Activated CD4-positive, alpha-beta T cell treated with anti-CD3 and anti-CD28 coated beads, Interleukin-2, amount 10 ng/mL, durations not matched to agents 24 days and 14 days (primary cell): Measurements from ENCODE around the gene ITM2B. TPM values are rescaled to one million over a fixed set of nuclear protein-coding genes. Genes with fewer than 3 reads are reported as not detected.
"Not testable (repeated sequence)": the region's sequence is repeated elsewhere in the genome, so short reads cannot be mapped to it uniquely, and the experiment has no call there.

ENCODE experiments used
- DNase-seq: peaks from one replicate; pipeline ENCODE4 v3.0.0; 2022
- H3K27ac Mint-ChIP-seq: one replicate; pipeline ENCODE4 v1.8.0; 2022; ENCODE audit warnings: mild to moderate bottlenecking, mixed read lengths
- H3K27me3 Mint-ChIP-seq: one replicate; pipeline ENCODE4 v1.8.0; 2022; ENCODE audit warnings: mixed read lengths
- H3K36me3 Mint-ChIP-seq: one replicate; pipeline ENCODE4 v1.8.0; 2022; ENCODE audit warnings: low read depth, mild to moderate bottlenecking, mixed read lengths
- H3K4me1 Mint-ChIP-seq: one replicate; pipeline ENCODE4 v1.8.0; 2021; ENCODE audit warnings: mixed read lengths
- H3K4me3 Mint-ChIP-seq: one replicate; pipeline ENCODE4 v1.8.0; 2022; ENCODE audit warnings: mild to moderate bottlenecking, moderate library complexity, mixed read lengths
- H3K9me3 Mint-ChIP-seq: one replicate; pipeline ENCODE4 v1.8.0; 2021; ENCODE audit warnings: mixed read lengths
- intact Hi-C: fragments of 100-400 bp; cut with micrococcal nuclease; formaldehyde crosslinking; loops from one replicate; pipeline ENCODE4 v1.15.1; 2023
- total RNA-seq: library from RNA; stranded (reverse); gene quantifications from 2 replicates; pipeline ENCODE4 v1.2.3, GENCODE V29; 2022

ITM2B gene
- total RNA-seq, result 51.7 and 53.1 TPM in 2 replicates

DNA sequence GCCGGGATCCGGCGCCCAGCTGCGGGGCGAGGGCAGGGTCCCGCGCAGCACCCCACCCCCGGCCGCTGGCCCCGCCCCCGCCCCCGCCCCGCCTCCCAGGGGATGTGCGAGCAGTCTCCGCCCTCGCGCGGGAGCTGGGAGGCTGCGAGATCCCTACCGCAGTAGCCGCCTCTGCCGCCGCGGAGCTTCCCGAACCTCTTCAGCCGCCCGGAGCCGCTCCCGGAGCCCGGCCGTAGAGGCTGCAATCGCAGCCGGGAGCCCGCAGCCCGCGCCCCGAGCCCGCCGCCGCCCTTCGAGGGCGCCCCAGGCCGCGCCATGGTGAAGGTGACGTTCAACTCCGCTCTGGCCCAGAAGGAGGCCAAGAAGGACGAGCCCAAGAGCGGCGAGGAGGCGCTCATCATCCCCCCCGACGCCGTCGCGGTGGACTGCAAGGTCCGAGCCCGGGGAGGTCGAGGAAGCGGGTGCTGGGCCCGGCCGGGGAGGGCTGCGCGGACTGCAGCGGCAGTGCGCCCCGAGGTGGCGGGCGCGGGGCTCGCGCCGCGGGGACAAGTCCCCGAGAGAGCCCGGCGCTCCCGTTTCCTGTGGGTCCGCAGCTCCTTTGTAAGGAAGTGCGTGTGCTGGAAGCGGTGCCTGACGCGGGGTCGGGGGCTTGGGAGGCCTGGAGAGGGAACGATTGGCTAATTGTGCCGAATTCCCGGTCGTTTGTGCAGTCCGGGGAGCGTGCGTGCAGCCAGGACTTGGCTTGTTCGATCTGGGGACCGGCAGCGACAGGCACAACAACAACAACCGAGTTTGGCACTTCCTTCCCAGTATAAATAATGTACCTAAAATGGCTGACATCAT, at the start of gene ITM2B:
TSS of gene ITM2B (plus strand) at position 161 of the 843 bp plus-strand sequence. CDS start at position 316, 155 bp downstream.
- peak within 1 kb of the TSS; percentile 91 for H3K4me3 Mint-ChIP-seq
- H3K9me3 Mint-ChIP-seq, result no peaks in the 10 kb centered on the region
- peaks cover 25% of the 10 kb centered on the region for H3K27me3 Mint-ChIP-seq
- peaks cover 19% of the 10 kb centered on the region for H3K36me3 Mint-ChIP-seq
- intact Hi-C loops, result loop anchor here (1.0 to 10.0 kb wide), 6 partner anchors 71 to 272 kb away; partner anchors contain the start of genes MED4 and NUDT15
- peak within 1 kb of the TSS; percentile 88 for H3K27ac Mint-ChIP-seq
- peaks cover 35% of the 10 kb centered on the region for H3K4me1 Mint-ChIP-seq
- peak; percentile 89 for DNase-seq

DNA sequence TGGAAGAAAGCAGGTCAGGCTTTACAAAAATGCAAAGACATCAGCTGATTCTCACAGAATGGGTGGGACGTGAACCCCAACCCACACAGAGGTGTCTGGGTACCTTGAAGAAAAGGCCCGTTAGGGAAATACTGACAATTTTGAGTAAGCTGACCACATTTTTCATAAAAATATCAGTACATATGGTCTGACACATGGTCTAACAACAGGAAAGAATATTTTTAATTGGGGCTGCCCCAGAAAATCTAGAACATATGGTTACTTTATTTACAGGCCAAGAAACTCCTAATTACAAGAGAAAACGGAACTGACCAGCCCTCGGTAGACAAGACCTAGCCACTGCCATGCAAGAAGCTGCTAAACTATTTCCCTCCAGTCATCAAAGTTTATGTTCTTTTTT, 48.7 kb upstream of the ITM2B start:
- H3K27ac Mint-ChIP-seq, result no peak overlapping the region
- H3K36me3 Mint-ChIP-seq, result no peaks in the 10 kb centered on the region
- intact Hi-C loops, result no loop called here
- peaks cover 28% of the 10 kb centered on the region for H3K4me1 Mint-ChIP-seq
- no peak overlapping the region for H3K4me3 Mint-ChIP-seq
- no peak for DNase-seq
- H3K9me3 Mint-ChIP-seq, result no peaks in the 10 kb centered on the region
- peaks cover 7% of the 10 kb centered on the region for H3K27me3 Mint-ChIP-seq

DNA sequence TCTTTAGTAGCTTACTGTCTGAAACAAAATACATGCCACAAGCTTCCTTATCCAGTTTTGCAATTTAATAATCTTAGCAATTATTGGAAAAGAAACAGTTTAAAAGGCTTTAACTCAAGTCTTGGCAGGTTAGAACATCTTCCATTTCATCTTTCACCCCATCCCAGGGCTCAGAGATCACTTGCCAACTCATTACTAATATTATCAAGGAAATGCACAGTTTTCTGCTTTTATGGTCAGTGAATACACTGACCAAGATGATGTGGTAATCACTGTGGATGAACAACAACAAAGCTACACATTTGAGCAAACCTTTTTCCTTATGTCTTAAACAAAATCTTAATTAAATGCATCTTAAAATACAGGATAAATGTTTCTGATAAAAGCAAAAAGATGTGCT, 48.0 kb upstream of the ITM2B start:
- H3K27me3 Mint-ChIP-seq, result peaks cover 8% of the 10 kb centered on the region
- no peaks in the 10 kb centered on the region for H3K9me3 Mint-ChIP-seq
- DNase-seq, result no peak
- H3K27ac Mint-ChIP-seq, result no peak overlapping the region
- peaks cover 28% of the 10 kb centered on the region for H3K4me1 Mint-ChIP-seq
- H3K36me3 Mint-ChIP-seq, result no peaks in the 10 kb centered on the region
- intact Hi-C loops, result no loop called here
- H3K4me3 Mint-ChIP-seq, result no peak overlapping the region

DNA sequence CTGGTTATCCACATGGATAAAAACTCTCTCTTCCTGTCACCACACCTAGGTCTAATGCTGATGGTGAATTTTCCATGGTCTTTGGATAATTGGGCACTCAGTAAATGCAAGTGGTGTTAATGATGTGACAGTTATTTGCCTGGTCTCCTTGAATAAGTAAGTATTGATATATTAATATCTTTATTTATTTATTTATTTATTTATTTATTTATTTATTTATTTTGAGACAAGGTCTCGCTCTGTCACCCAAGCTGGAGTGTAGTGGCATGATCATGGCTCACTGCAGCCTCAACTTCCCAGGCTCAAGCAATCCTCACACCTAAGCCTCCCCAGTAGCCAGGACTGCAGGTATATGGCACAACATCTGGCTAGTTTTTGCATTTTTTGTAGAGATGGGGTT, 46.3 kb upstream of the ITM2B start:
- Mint-ChIP-seq H3K27ac (no peak overlapping the region), H3K4me3 (no peak overlapping the region), H3K9me3 (no peaks in the 10 kb centered on the region), H3K4me1 (peaks cover 27% of the 10 kb centered on the region), H3K27me3 (peaks cover 4% of the 10 kb centered on the region), H3K36me3 (no peaks in the 10 kb centered on the region)
- intact Hi-C loops, result loop anchor here (1.0 to 2.0 kb wide), 4 partner anchors 24 to 60 kb away; no protein-coding TSS in a partner anchor
- DNase-seq, result no peak

DNA sequence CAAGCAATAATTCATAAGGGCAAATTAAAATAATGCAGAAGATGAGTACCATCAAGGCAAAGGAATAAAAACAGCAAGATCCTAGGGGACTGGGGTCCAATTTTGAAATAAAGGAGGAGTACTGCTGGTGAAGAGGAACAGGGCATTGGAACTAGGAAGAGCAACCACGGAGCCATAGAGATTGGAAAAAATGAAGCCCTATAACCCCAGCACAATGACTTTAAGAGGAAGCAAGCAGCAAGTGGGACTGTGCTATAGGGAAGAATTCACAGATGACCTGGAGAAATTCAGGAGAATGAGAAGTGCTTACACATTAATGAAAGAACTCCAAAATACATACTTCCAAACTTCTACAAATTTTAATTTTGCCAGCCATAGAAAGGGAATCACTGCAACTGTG, 44.9 kb upstream of the ITM2B start:
- Mint-ChIP-seq H3K4me3 (no peak overlapping the region), H3K9me3 (no peaks in the 10 kb centered on the region), H3K27me3 (peaks cover 9% of the 10 kb centered on the region), H3K27ac (no peak overlapping the region), H3K36me3 (no peaks in the 10 kb centered on the region), H3K4me1 (peaks cover 26% of the 10 kb centered on the region)
- no peak for DNase-seq
- intact Hi-C loops, result no loop called here

DNA sequence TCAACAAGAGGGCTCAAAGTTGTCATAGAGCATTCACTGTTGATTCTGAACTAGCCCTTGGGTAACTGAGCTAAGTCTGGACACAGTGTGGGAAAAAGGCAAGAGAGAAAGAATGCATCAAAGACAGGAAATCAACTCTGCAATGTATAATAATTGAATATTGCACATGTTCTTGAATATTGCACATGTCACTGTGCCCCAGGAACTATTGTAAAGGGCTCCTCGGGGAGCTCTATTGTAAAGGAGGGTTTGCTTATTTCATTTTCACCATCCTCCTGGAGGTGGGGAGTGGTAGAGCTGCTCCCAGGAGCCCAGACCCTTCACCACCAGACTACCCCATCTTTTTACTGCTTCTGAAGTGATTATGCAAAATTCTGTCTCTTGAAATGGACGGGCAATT, 44.4 kb upstream of the ITM2B start:
- no peaks in the 10 kb centered on the region for H3K9me3 Mint-ChIP-seq
- H3K4me1 Mint-ChIP-seq, result peaks cover 26% of the 10 kb centered on the region
- intact Hi-C loops, result no loop called here
- peaks cover 9% of the 10 kb centered on the region for H3K27me3 Mint-ChIP-seq
- no peaks in the 10 kb centered on the region for H3K36me3 Mint-ChIP-seq
- no peak for DNase-seq
- no peak overlapping the region for H3K27ac Mint-ChIP-seq
- H3K4me3 Mint-ChIP-seq, result no peak overlapping the region

DNA sequence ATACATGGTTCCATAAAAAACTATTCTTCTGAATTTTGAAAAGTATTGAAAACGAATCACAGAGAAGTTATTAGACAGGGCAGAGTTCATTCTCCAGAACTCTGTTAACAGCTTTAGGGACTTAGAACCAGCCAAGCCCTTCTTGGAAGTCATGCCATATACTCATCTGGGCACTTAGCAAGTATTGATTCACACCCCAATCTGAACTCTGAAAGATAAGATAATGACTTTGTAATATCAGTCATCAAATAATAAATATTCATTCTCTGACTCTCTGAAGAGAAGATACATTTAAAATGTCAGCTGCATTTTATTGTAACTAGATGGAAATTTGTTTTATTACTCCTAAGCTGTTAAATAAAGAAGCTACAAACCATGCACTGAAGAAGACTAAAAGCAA, 43.8 kb upstream of the ITM2B start:
- peaks cover 28% of the 10 kb centered on the region for H3K4me1 Mint-ChIP-seq
- intact Hi-C loops, result no loop called here
- no peak overlapping the region for H3K27ac Mint-ChIP-seq
- DNase-seq, result no peak
- peaks cover 9% of the 10 kb centered on the region for H3K27me3 Mint-ChIP-seq
- H3K4me3 Mint-ChIP-seq, result no peak overlapping the region
- H3K9me3 Mint-ChIP-seq, result peaks cover under 1% of the 10 kb centered on the region
- no peaks in the 10 kb centered on the region for H3K36me3 Mint-ChIP-seq

DNA sequence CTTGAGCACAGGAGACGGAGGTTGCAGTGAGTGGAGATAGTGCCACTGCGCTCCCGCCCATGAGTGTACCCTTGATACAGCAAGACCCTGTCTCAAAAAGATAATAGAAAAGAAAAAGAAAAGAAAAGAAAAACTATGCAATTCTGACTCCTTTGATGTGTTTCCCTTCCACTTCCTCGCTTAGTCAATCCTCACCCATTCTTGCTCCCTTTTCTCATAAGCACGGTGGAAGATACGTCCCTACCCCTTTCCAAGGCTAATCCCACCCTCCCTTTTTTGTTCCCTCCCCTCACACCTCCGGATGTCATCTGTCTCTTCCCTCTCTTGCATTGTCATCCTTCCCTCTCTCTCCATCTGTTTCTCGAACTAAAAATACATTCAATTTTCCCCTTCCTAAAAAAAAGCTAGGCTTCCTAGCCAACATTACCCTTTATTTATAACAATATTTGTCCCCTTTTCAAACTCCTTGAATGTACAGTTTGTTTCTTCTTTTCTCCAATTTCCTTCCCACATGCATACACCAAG, 40.5 kb upstream of the ITM2B start:
- no peak overlapping the region for H3K27ac Mint-ChIP-seq
- intact Hi-C loops, result no loop called here
- H3K4me1 Mint-ChIP-seq, result peaks cover 21% of the 10 kb centered on the region
- H3K36me3 Mint-ChIP-seq, result peaks cover 4% of the 10 kb centered on the region
- peaks cover 12% of the 10 kb centered on the region for H3K27me3 Mint-ChIP-seq
- peaks cover 9% of the 10 kb centered on the region for H3K9me3 Mint-ChIP-seq
- H3K4me3 Mint-ChIP-seq, result no peak overlapping the region
- DNase-seq, result no peak

DNA sequence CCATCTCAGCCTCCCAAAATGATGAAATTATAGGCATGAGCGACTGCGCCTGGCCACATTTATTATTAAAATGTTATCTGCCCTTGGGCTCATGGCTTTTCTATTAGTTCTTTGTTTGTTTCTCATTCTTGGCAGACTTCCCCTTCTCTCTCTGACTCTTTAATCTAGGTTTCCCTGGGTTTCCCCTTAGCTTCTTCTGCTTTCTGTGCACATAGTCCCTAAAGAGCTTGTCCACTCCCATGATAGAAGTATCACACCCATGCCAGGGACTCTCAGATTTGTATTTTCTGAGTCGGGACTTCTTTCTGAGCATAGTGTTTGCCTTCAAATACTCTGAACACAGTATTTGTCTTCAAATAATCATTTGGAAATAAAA, 38.6 kb upstream of the ITM2B start:
- H3K4me1 Mint-ChIP-seq, result peaks cover 13% of the 10 kb centered on the region
- no peak overlapping the region for H3K27ac Mint-ChIP-seq
- H3K36me3 Mint-ChIP-seq, result peaks cover 4% of the 10 kb centered on the region
- DNase-seq, result no peak
- H3K27me3 Mint-ChIP-seq, result peaks cover 10% of the 10 kb centered on the region
- peaks cover 9% of the 10 kb centered on the region for H3K9me3 Mint-ChIP-seq
- intact Hi-C loops, result no loop called here
- H3K4me3 Mint-ChIP-seq, result no peak overlapping the region

DNA sequence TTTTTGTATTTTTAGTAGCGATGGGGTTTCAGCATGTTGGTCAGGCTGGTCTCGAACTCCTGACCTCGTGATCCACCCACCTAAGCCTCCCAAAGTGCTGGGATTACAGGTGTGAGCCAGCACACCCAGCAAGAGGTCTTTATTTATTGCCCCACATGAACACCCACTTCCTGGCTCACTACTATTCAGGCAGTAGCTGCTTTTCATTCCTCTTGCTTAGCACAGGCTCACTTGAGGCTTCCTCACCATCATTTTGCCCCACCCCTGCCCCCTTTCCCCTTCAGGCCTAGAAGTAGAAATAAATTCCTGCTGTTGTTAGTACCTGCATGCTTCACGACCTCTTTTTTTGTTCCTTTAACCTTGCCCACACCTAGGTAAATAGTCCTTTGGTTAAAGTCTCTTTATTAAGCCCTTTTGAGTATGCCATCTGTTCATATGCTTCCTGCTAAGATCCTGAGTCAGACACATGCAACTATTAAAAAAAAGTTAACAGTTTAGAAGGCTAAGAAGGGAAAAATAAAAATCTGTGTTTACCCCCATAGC, 33.5 kb upstream of the ITM2B start:
- peaks cover 26% of the 10 kb centered on the region for H3K27me3 Mint-ChIP-seq
- H3K4me1 Mint-ChIP-seq, result peaks cover 4% of the 10 kb centered on the region
- H3K27ac Mint-ChIP-seq, result no peak overlapping the region
- H3K4me3 Mint-ChIP-seq, result no peak overlapping the region
- H3K9me3 Mint-ChIP-seq, result peaks cover 17% of the 10 kb centered on the region
- peaks cover 4% of the 10 kb centered on the region for H3K36me3 Mint-ChIP-seq
- DNase-seq, result no peak
- intact Hi-C loops, result no loop called here

DNA sequence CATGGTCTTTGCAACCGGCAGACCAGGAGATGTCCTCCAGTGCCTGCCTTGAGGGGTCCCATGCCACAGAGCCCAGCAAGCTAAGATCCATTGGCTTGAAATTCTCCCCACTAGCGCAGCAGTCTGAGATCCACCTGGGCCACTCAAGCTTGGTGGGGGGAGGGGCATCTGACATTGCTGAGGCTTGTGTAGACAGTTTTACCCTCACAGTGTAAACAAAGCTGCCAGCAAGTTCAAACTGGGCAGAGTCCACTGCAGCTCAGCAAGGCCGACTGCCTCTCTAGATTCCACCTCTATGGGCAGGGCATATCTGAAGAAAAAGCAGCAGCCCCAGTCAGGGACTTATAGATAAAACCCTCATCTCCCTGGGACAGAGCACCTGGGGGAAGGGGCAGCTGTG, 32.0 kb upstream of the ITM2B start:
- Mint-ChIP-seq H3K27me3 (peaks cover 39% of the 10 kb centered on the region), H3K36me3 (peaks cover 6% of the 10 kb centered on the region), H3K9me3 (peaks cover 25% of the 10 kb centered on the region), H3K27ac (no peak overlapping the region), H3K4me3 (no peak overlapping the region), H3K4me1 (peaks cover 3% of the 10 kb centered on the region)
- intact Hi-C loops, result no loop called here
- DNase-seq, result no peak

DNA sequence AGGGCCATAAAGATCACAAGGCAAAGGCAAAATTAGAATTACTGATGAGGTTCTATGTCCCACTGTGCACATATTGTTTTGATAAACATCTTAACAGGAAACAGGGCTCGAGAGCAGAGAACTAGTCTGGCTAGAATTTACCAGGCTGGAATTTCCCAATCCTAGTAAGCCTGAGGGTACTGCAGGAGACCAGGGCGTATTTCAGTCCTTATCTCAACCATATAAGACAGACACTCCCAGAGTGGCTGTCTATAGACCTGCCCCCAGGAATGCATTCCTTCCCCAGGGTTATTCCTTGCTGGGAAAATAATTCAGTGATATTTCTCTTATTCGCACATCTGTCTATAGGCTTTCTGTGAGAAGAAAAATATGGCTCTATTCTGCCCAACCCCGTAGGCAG, 25.8 kb upstream of the ITM2B start:
- Mint-ChIP-seq H3K9me3 (peaks cover 19% of the 10 kb centered on the region), H3K27me3 (peaks cover 50% of the 10 kb centered on the region)
- intact Hi-C loops, H3K4me1 Mint-ChIP-seq, H3K27ac Mint-ChIP-seq, DNase-seq, H3K4me3 Mint-ChIP-seq, H3K36me3 Mint-ChIP-seq: not testable (repeated sequence)

DNA sequence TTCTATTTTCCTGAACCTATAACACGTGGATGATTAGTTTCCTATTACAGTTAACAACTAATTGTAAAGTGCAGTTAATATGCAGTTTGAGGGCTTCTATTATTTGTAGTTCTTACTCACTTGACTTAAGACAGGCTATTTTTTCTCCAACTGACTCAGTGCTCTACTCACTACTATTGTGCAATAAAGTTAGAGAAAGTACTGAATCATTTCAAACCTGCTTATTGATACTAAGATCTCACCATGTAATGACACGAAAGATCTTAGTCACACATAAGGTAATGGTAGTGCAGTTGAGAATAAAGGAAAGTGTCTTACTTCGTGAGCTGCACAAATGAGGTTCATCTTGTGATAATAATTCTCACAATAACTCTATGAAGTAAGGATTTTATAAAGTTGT, 22.8 kb upstream of the ITM2B start:
- DNase-seq, result no peak
- Mint-ChIP-seq H3K4me1 (peaks cover 7% of the 10 kb centered on the region), H3K27me3 (peaks cover 34% of the 10 kb centered on the region), H3K36me3 (no peaks in the 10 kb centered on the region), H3K27ac (no peak overlapping the region), H3K9me3 (peaks cover 1% of the 10 kb centered on the region), H3K4me3 (no peak overlapping the region)
- intact Hi-C loops, result loop anchor here (1.0 kb wide), 3 partner anchors 10 to 25 kb away; no protein-coding TSS in a partner anchor

DNA sequence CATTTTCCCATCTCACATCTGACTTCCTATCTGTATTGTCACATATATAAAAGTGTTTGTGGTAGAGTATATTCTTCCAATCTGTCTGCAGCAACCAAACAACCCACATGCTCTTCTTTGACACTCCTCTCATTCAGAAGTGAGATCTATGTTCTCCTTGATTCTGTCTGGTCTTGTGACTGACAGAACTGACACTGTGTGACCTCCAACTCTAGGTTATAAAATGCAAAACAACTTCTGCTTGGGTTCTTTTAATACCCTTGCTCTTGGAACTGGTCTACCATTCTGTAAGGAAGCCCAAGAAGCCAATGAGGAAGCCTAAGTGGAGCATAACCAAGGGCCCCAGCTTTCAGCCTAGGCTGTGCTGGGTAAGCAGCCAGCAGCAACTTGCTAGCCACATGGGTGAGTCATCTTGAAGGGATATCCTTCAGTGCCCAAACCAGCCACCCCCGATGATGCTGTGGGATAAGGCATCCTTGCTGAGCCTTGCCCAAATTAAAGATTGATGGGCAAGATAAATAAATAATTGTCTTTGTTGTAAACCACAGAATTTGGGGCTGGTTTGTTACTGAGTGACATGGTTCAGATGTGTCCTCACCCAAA, 18.4 kb upstream of the ITM2B start:
- DNase-seq, result no peak
- H3K4me1 Mint-ChIP-seq, result peaks cover 6% of the 10 kb centered on the region
- intact Hi-C loops, result no loop called here

More for the DNA sequence above, 18.4 kb upstream of the ITM2B start:
- peaks cover 12% of the 10 kb centered on the region for H3K9me3 Mint-ChIP-seq
- no peak overlapping the region for H3K27ac Mint-ChIP-seq
- peaks cover 24% of the 10 kb centered on the region for H3K27me3 Mint-ChIP-seq
- peaks cover 9% of the 10 kb centered on the region for H3K36me3 Mint-ChIP-seq
- H3K4me3 Mint-ChIP-seq, result no peak overlapping the region
